HepG2 (cell line): ENCODE measurements around the gene ABTB2. TPM values are rescaled to one million over a fixed set of nuclear protein-coding genes. Genes with fewer than 3 reads are reported as not detected.

Experiments
- CHD4 ChIP-seq: fragments of 200-600 bp; sonication (generic); IDR thresholded peaks from 2 replicates; pipeline ENCODE4 v1.7.0; 2017; ENCODE audit warnings: mild to moderate bottlenecking, low read length, borderline replicate concordance
- LCORL ChIP-seq, 2 experiments: fragments of 450-650 bp in 1 of 2; sonication (generic) in 1 of 2; formaldehyde crosslinking in 1 of 2; IDR thresholded peaks; 2 replicates each; pipeline versions ENCODE4 v1.5.0 to v1.6.1; 2017 to 2020; ENCODE audit warnings: antibody characterized with exemption in 1 of 2, missing genetic modification reagents in 1 of 2
- MAFF ChIP-seq: IDR thresholded peaks from 2 replicates; pipeline ENCODE4 v1.6.1; 2011; ENCODE audit warnings: low read depth, low read length, improper control_type of control experiment
- PHB2 ChIP-seq: fragments of 450-650 bp; IDR thresholded peaks from 2 replicates; pipeline ENCODE4 v1.6.1; 2018; ENCODE audit not compliant: partially characterized antibody
- RBAK ChIP-seq: sonication (generic); formaldehyde crosslinking; IDR thresholded peaks from 2 replicates; pipeline ENCODE4 v1.5.1; 2020; ENCODE audit warnings: mild to moderate bottlenecking, missing genetic modification reagents
- SIN3A ChIP-seq: IDR thresholded peaks from 2 replicates; pipeline ENCODE4 v1.6.1; 2011; ENCODE audit warnings: low read depth, mild to moderate bottlenecking, control low read depth, low read length, borderline replicate concordance
- SMAD3 ChIP-seq: sonication (generic); formaldehyde crosslinking; IDR thresholded peaks from 2 replicates; pipeline ENCODE4 v1.4.0; 2020; ENCODE audit warnings: missing genetic modification reagents
- ZBTB7B ChIP-seq: sonication (generic); formaldehyde crosslinking; IDR thresholded peaks from 2 replicates; pipeline ENCODE4 v1.4.0; 2020; ENCODE audit warnings: missing genetic modification reagents
- ZNF329 ChIP-seq: sonication (generic); formaldehyde crosslinking; IDR thresholded peaks from 2 replicates; pipeline ENCODE4 v1.9.0; 2021; ENCODE audit warnings: low read depth, mild to moderate bottlenecking, missing genetic modification reagents
- ZNF614 ChIP-seq: IDR thresholded peaks from 2 replicates; pipeline ENCODE4 v1.6.1; 2018; ENCODE audit warnings: missing biosample characterization, missing genetic modification reagents, inconsistent platforms, borderline replicate concordance
- ZSCAN31 ChIP-seq: sonication (generic); formaldehyde crosslinking; IDR thresholded peaks from 2 replicates; pipeline ENCODE4 v1.5.0; 2020; ENCODE audit warnings: low read depth, mild to moderate bottlenecking, missing genetic modification reagents
- ZZZ3 ChIP-seq: sonication (generic); formaldehyde crosslinking; IDR thresholded peaks from 2 replicates; pipeline ENCODE4 v1.4.0; 2020; ENCODE audit warnings: missing genetic modification reagents, mild to moderate bottlenecking, borderline replicate concordance
- polyA plus RNA-seq, 8 experiments: library from polyadenylated mRNA; depleted of rRNA in 3 of 8; stranded (reverse) in 7 of 8; unstranded in 1 of 8; fragments of >200 nt; fragmentation: Illumina TruSeq in 4 of 8; extraction: Trizol in 4 of 8; gene quantifications; 2 replicates each; pipeline versions ENCODE4 v1.2.1 to v1.2.3, GENCODE V29; 2011 to 2016; ENCODE audit warnings: low read depth in 4 of 8, missing spikeins in 1 of 8, mixed read lengths in 1 of 8; ENCODE audit not compliant: insufficient read depth in 1 of 8
- total RNA-seq, 5 experiments: library from RNA; depleted of rRNA; stranded (reverse); fragments of >200 nt; fragmentation: Illumina TruSeq; extraction: Trizol; gene quantifications; 2 replicates each; pipeline ENCODE4 v1.2.3, GENCODE V29; 2016; ENCODE audit warnings: low read depth in 1 of 5
- TF ChIP-seq, protein P1 (sequence below): fragments of 450-650 bp; IDR thresholded peaks from 2 replicates; pipeline ENCODE4 v1.6.1; 2016
- TF ChIP-seq, protein P2 (sequence below): sonication (generic); formaldehyde crosslinking; IDR thresholded peaks from 2 replicates; pipeline ENCODE4 v1.4.0; 2020; ENCODE audit warnings: missing genetic modification reagents, borderline replicate concordance
- TF ChIP-seq, protein P3 (sequence below): sonication (generic); formaldehyde crosslinking; IDR thresholded peaks from 2 replicates; pipeline ENCODE4 v1.8.1; 2023; ENCODE audit warnings: mild to moderate bottlenecking, inconsistent platforms, moderate library complexity, missing genetic modification reagents, borderline replicate concordance
- TF ChIP-seq, protein P4 (sequence below): sonication (generic); formaldehyde crosslinking; IDR thresholded peaks from 2 replicates; pipeline ENCODE4 v1.8.0; 2022; ENCODE audit warnings: mild to moderate bottlenecking, missing genetic modification reagents
- TF ChIP-seq, protein P5 (sequence below): sonication (generic); formaldehyde crosslinking; IDR thresholded peaks from 2 replicates; pipeline ENCODE4 v1.8.0; 2022; ENCODE audit warnings: mild to moderate bottlenecking, missing genetic modification reagents, moderate library complexity

Gene ABTB2
- total and polyA plus RNA-seq, 2 of the 13 experiments (the other 11 are each of a cell fraction or from before 2014, with no cell fraction given), result 5.1 to 15.4 TPM

DNA sequence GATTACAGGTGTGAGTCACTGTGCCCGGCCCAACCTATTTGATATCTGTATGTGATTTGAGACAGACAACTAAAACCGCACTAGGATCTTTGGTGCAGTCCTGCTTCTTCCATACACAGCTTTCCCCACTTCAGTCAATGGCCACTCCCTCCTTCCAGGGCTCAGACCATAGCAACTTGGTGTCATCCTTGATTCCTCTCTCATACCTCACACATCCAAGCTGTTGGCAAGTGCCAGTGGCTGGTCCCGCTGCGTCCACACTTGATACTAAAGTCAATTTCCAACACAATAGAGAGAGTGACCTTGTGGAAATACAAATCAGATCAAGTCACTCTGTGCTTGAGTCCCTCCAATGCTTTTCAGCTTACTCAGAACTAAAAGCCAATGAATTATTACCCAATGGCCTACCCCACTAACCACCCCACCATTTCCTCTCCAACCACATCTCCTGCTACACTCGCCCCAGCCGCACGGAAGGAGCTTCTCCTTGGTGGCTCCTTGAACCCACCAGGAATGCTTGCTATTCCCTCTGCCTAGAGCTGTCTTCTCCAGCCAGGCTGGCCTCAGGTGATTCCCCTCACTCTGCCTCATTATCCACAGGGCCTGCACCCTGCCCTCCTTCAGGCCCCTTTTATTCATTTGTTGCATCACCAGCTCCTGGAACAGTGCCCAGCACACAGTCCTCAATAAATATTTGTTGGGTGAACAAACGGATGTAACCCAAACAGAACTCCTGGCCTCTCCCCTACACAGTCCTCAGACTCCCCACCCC, 12.9 kb downstream of the ABTB2 start (continued):
- 0 out of 2 replicates have a peak, but pooled peaks have one; percentile 33 for TF ChIP-seq SIN3A
- no peak; the same call in 1 of the 2 replicates for TF ChIP-seq ZZZ3
- TF ChIP-seq, protein P1, sequence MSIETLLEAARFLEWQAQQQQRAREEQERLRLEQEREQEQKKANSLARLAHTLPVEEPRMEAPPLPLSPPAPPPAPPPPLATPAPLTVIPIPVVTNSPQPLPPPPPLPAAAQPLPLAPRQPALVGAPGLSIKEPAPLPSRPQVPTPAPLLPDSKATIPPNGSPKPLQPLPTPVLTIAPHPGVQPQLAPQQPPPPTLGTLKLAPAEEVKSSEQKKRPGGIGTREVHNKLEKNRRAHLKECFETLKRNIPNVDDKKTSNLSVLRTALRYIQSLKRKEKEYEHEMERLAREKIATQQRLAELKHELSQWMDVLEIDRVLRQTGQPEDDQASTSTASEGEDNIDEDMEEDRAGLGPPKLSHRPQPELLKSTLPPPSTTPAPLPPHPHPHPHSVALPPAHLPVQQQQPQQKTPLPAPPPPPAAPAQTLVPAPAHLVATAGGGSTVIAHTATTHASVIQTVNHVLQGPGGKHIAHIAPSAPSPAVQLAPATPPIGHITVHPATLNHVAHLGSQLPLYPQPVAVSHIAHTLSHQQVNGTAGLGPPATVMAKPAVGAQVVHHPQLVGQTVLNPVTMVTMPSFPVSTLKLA, result no peak
- no peak for TF ChIP-seq CHD4
- no peak for TF ChIP-seq MAFF
- TF ChIP-seq, protein P2, sequence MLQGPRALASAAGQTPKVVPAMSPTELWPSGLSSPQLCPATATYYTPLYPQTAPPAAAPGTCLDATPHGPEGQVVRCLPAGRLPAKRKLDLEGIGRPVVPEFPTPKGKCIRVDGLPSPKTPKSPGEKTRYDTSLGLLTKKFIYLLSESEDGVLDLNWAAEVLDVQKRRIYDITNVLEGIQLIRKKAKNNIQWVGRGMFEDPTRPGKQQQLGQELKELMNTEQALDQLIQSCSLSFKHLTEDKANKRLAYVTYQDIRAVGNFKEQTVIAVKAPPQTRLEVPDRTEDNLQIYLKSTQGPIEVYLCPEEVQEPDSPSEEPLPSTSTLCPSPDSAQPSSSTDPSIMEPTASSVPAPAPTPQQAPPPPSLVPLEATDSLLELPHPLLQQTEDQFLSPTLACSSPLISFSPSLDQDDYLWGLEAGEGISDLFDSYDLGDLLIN, result no peak
- TF ChIP-seq PHB2, result no peak
- TF ChIP-seq, protein P3, sequence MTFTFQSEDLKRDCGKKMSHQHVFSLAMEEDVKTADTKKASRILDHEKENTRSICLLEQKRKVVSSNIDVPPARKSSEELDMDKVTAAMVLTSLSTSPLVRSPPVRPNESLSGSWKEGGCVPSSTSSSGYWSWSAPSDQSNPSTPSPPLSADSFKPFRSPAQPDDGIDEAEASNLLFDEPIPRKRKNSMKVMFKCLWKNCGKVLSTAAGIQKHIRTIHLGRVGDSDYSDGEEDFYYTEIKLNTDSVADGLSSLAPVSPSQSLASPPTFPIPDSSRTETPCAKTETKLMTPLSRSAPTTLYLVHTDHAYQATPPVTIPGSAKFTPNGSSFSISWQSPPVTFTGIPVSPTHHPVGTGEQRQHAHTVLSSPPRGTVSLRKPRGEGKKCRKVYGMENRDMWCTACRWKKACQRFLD (CRISPR knock-in tag), result no peak
- TF ChIP-seq, protein P4, sequence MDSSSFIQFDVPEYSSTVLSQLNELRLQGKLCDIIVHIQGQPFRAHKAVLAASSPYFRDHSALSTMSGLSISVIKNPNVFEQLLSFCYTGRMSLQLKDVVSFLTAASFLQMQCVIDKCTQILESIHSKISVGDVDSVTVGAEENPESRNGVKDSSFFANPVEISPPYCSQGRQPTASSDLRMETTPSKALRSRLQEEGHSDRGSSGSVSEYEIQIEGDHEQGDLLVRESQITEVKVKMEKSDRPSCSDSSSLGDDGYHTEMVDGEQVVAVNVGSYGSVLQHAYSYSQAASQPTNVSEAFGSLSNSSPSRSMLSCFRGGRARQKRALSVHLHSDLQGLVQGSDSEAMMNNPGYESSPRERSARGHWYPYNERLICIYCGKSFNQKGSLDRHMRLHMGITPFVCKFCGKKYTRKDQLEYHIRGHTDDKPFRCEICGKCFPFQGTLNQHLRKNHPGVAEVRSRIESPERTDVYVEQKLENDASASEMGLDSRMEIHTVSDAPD (CRISPR knock-in tag), result peak; percentile 69; the same call in 1 of the 2 replicates
- no peak for TF ChIP-seq ZSCAN31 (CRISPR knock-in tag)
- no peak for TF ChIP-seq RBAK (CRISPR knock-in tag)
- TF ChIP-seq ZNF329 (CRISPR knock-in tag), result 0 out of 2 replicates have a peak, but pooled peaks have one; percentile 46
- peak; percentile 76 for TF ChIP-seq LCORL (IDR thresholded peaks at IDR 0.05)
- TF ChIP-seq LCORL (CRISPR knock-in tag; IDR thresholded peaks at IDR 0.05), result peak; percentile 84; the same call in 1 of the 2 replicates
- TF ChIP-seq, protein P5, sequence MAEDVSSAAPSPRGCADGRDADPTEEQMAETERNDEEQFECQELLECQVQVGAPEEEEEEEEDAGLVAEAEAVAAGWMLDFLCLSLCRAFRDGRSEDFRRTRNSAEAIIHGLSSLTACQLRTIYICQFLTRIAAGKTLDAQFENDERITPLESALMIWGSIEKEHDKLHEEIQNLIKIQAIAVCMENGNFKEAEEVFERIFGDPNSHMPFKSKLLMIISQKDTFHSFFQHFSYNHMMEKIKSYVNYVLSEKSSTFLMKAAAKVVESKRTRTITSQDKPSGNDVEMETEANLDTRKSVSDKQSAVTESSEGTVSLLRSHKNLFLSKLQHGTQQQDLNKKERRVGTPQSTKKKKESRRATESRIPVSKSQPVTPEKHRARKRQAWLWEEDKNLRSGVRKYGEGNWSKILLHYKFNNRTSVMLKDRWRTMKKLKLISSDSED (CRISPR knock-in tag), result no peak
- TF ChIP-seq ZNF614 (CRISPR knock-in tag), result peak; percentile 88
- peak; percentile 87 for TF ChIP-seq SMAD3 (CRISPR knock-in tag)
- peak; percentile 90 for TF ChIP-seq ZBTB7B
